ENCODE measurements around the gene DLGAP4. TPM values are rescaled to one million over a fixed set of nuclear protein-coding genes. Genes with fewer than 3 reads are reported as not detected.
"Not testable (repeated sequence)": the region's sequence is repeated elsewhere in the genome, so short reads cannot be mapped to it uniquely, and the experiment has no call there.

DLGAP4 gene
- total and polyA plus RNA-seq, 3 experiments from 2014 or later: 15.5 to 19.3 (median 19.1) TPM

GRCh38 chr20:36475054-36475453 is 168.9 kb downstream of the DLGAP4 start:
- H3K27ac ChIP-seq (ENCODE audit: low read depth, low read length); H3K4me3 ChIP-seq (ENCODE audit: low read length); H3K27me3 ChIP-seq (ENCODE audit: insufficient read depth, low read length, poor library complexity, severe bottlenecking); H3K4me3 Mint-ChIP-seq; H3K9me3 ChIP-seq (ENCODE audit: low read length); H3K36me3 ChIP-seq (ENCODE audit: insufficient read depth, low read length); CTCF ChIA-PET; H3K9me3 Mint-ChIP-seq; POLR2A ChIA-PET; H3K27me3 Mint-ChIP-seq; DNase-seq: not testable (repeated sequence)
- Mint-ChIP-seq H3K36me3 (peaks cover 0 to 28% (median 1%) of the 10 kb centered on the region in 3 donors), H3K4me1 (peaks cover 41 to 66% (median 51%) of the 10 kb centered on the region in 3 donors), H3K27ac (peak overlapping the region in 3 of 8 donors; percentile 2 to 47 (median 35))
- H3K4me1 ChIP-seq (ENCODE audit: insufficient read depth, low read length): peaks cover 22% of the 10 kb centered on the region

- H3K27me3 ChIP-seq (ENCODE audit: insufficient read depth, low read length, poor library complexity, severe bottlenecking): no peaks in the 10 kb centered on the region
- DNase-seq: no peak
- Mint-ChIP-seq H3K36me3 (peaks cover 0 to 29% (median 1%) of the 10 kb centered on the region in 3 donors), H3K9me3 (no peaks in the 10 kb centered on the region), H3K4me3 (no peak overlapping the region), H3K4me1 (peaks cover 37 to 62% (median 54%) of the 10 kb centered on the region in 3 donors), H3K27me3 (no peaks in the 10 kb centered on the region), H3K27ac (no peak overlapping the region)
- H3K36me3 ChIP-seq (ENCODE audit: insufficient read depth, low read length): peaks cover 3% of the 10 kb centered on the region
- no peak overlapping the region for H3K27ac ChIP-seq (ENCODE audit: low read depth, low read length)
- ChIA-PET CTCF (interaction anchor here (1.0 kb wide), 1 partner anchor 37 kb away, joined by 3 read pairs; no protein-coding TSS in a partner anchor), POLR2A (interaction anchor here (1.2 kb wide), 1 partner anchor 11 kb away, joined by 3 read pairs; no protein-coding TSS in a partner anchor)
- no peaks in the 10 kb centered on the region for H3K9me3 ChIP-seq (ENCODE audit: low read length)
- no peak overlapping the region for H3K4me3 ChIP-seq (ENCODE audit: low read length)
- peaks cover 11% of the 10 kb centered on the region for H3K4me1 ChIP-seq (ENCODE audit: insufficient read depth, low read length)
Observed at GRCh38 chr20:36477475-36477874, 171.3 kb downstream of the DLGAP4 start.

- ChIA-PET CTCF (interaction anchor here (1.0 kb wide), 1 partner anchor 38 kb away, joined by 3 read pairs; no protein-coding TSS in a partner anchor), POLR2A (no interaction called here)
- H3K4me1 ChIP-seq (ENCODE audit: insufficient read depth, low read length): peaks cover 3% of the 10 kb centered on the region
- peaks cover 0 to 28% (median under 1%) of the 10 kb centered on the region in 3 donors for H3K36me3 Mint-ChIP-seq
- no peak overlapping the region for H3K27ac ChIP-seq (ENCODE audit: low read depth, low read length)
- H3K36me3 ChIP-seq (ENCODE audit: insufficient read depth, low read length): peaks cover 3% of the 10 kb centered on the region
- H3K27me3 Mint-ChIP-seq: no peaks in the 10 kb centered on the region
- no peaks in the 10 kb centered on the region for H3K9me3 ChIP-seq (ENCODE audit: low read length)
- peaks cover 31 to 59% (median 48%) of the 10 kb centered on the region in 3 donors for H3K4me1 Mint-ChIP-seq
- H3K4me3 ChIP-seq (ENCODE audit: low read length): no peak overlapping the region
- DNase-seq: no peak
- H3K9me3 Mint-ChIP-seq: no peaks in the 10 kb centered on the region
- no peaks in the 10 kb centered on the region for H3K27me3 ChIP-seq (ENCODE audit: insufficient read depth, low read length, poor library complexity, severe bottlenecking)
- no peak overlapping the region for H3K4me3 Mint-ChIP-seq
- H3K27ac Mint-ChIP-seq: peak overlapping the region in 4 of 8 donors; percentile 26 to 92 (median 80)
Observed at GRCh38 chr20:36478137-36478905, 172.2 kb downstream of the DLGAP4 start.

GRCh38 chr20:36479938-36480337 is 173.8 kb downstream of the DLGAP4 start:
- H3K27ac ChIP-seq (ENCODE audit: low read depth, low read length): no peak overlapping the region
- no peak overlapping the region for H3K4me3 ChIP-seq (ENCODE audit: low read length)
- no peak for DNase-seq
- H3K4me3 Mint-ChIP-seq: no peak overlapping the region
- no peaks in the 10 kb centered on the region for H3K9me3 Mint-ChIP-seq
- ChIA-PET CTCF (no interaction called here), POLR2A (no interaction called here)
- peaks cover 3% of the 10 kb centered on the region for H3K36me3 ChIP-seq (ENCODE audit: insufficient read depth, low read length)
- peaks cover 20 to 43% (median 33%) of the 10 kb centered on the region in 3 donors for H3K4me1 Mint-ChIP-seq
- H3K27me3 Mint-ChIP-seq: no peaks in the 10 kb centered on the region
- H3K36me3 Mint-ChIP-seq: peaks cover 0 to 20% (median 0%) of the 10 kb centered on the region in 3 donors
- H3K27ac Mint-ChIP-seq: peak overlapping the region in 2 of 8 donors; percentile 19 to 65
- no peaks in the 10 kb centered on the region for H3K9me3 ChIP-seq (ENCODE audit: low read length)
- H3K27me3 ChIP-seq (ENCODE audit: insufficient read depth, low read length, poor library complexity, severe bottlenecking): no peaks in the 10 kb centered on the region
- no peaks in the 10 kb centered on the region for H3K4me1 ChIP-seq (ENCODE audit: insufficient read depth, low read length)

GRCh38 chr20:36480456-36481048 is 174.4 kb downstream of the DLGAP4 start:
- H3K4me3 Mint-ChIP-seq: no peak overlapping the region
- DNase-seq: no peak
- no peaks in the 10 kb centered on the region for H3K27me3 Mint-ChIP-seq
- peaks cover 0 to 18% (median 0%) of the 10 kb centered on the region in 3 donors for H3K36me3 Mint-ChIP-seq
- no peaks in the 10 kb centered on the region for H3K9me3 Mint-ChIP-seq
- H3K27ac Mint-ChIP-seq: peak overlapping the region in 1 of 8 donors; percentile 72
- H3K4me3 ChIP-seq (ENCODE audit: low read length): no peak overlapping the region
- peaks cover 3% of the 10 kb centered on the region for H3K36me3 ChIP-seq (ENCODE audit: insufficient read depth, low read length)
- no peaks in the 10 kb centered on the region for H3K4me1 ChIP-seq (ENCODE audit: insufficient read depth, low read length)
- H3K27me3 ChIP-seq (ENCODE audit: insufficient read depth, low read length, poor library complexity, severe bottlenecking): no peaks in the 10 kb centered on the region
- ChIA-PET POLR2A (no interaction called here), CTCF (no interaction called here)
- no peaks in the 10 kb centered on the region for H3K9me3 ChIP-seq (ENCODE audit: low read length)
- no peak overlapping the region for H3K27ac ChIP-seq (ENCODE audit: low read depth, low read length)
- peaks cover 19 to 42% (median 31%) of the 10 kb centered on the region in 3 donors for H3K4me1 Mint-ChIP-seq

GRCh38 chr20:36481380-36482043 is 175.4 kb downstream of the DLGAP4 start:
- no peak overlapping the region for H3K4me3 ChIP-seq (ENCODE audit: low read length)
- Mint-ChIP-seq H3K4me1 (peaks cover 21 to 50% (median 31%) of the 10 kb centered on the region in 3 donors), H3K9me3 (no peaks in the 10 kb centered on the region), H3K36me3 (peaks cover 0 to 20% (median 0%) of the 10 kb centered on the region in 3 donors), H3K27ac (peak overlapping the region in 2 of 8 donors; percentile 3 to 37), H3K27me3 (no peaks in the 10 kb centered on the region), H3K4me3 (no peak overlapping the region)
- CTCF ChIA-PET: no interaction called here
- H3K4me1 ChIP-seq (ENCODE audit: insufficient read depth, low read length): no peaks in the 10 kb centered on the region
- POLR2A ChIA-PET: no interaction called here
- H3K36me3 ChIP-seq (ENCODE audit: insufficient read depth, low read length): peaks cover 3% of the 10 kb centered on the region
- no peak overlapping the region for H3K27ac ChIP-seq (ENCODE audit: low read depth, low read length)
- H3K27me3 ChIP-seq (ENCODE audit: insufficient read depth, low read length, poor library complexity, severe bottlenecking): no peaks in the 10 kb centered on the region
- H3K9me3 ChIP-seq (ENCODE audit: low read length): no peaks in the 10 kb centered on the region
- no peak for DNase-seq

GRCh38 chr20:36482044-36482473 is 175.9 kb downstream of the DLGAP4 start:
- Mint-ChIP-seq H3K4me1 (peaks cover 24 to 54% (median 31%) of the 10 kb centered on the region in 3 donors), H3K27me3 (no peaks in the 10 kb centered on the region), H3K4me3 (no peak overlapping the region), H3K36me3 (peaks cover 0 to 20% (median 0%) of the 10 kb centered on the region in 3 donors), H3K9me3 (no peaks in the 10 kb centered on the region), H3K27ac (peak overlapping the region in 1 of 8 donors; percentile 70)
- ChIA-PET CTCF (interaction anchor here (1.1 kb wide), 1 partner anchor 327 kb away, joined by 3 read pairs; no protein-coding TSS in a partner anchor), POLR2A (no interaction called here)
- H3K36me3 ChIP-seq (ENCODE audit: insufficient read depth, low read length): peaks cover 3% of the 10 kb centered on the region
- H3K27ac ChIP-seq (ENCODE audit: low read depth, low read length): no peak overlapping the region
- no peaks in the 10 kb centered on the region for H3K9me3 ChIP-seq (ENCODE audit: low read length)
- no peaks in the 10 kb centered on the region for H3K4me1 ChIP-seq (ENCODE audit: insufficient read depth, low read length)
- no peak for DNase-seq
- no peaks in the 10 kb centered on the region for H3K27me3 ChIP-seq (ENCODE audit: insufficient read depth, low read length, poor library complexity, severe bottlenecking)
- H3K4me3 ChIP-seq (ENCODE audit: low read length): no peak overlapping the region
